MM.1S (cell line): ENCODE results near the gene VCL.

Source experiments
- DNase-seq: peaks from one replicate; pipeline ENCODE4 v3.0.0-alpha.2; 2015
- H2AFZ ChIP-seq: fragments of 300-600 bp; sonication (generic); 2 replicates; pipeline ENCODE4 v1.6.0; 2016; ENCODE audit warnings: antibody characterized with exemption, low read length
- H3F3A ChIP-seq: fragments of 300-600 bp; sonication (generic); 2 replicates; pipeline ENCODE4 v1.6.1; 2016; ENCODE audit warnings: mild to moderate bottlenecking, antibody characterized with exemption, low read length, moderate library complexity, mixed read lengths; ENCODE audit not compliant: insufficient read depth
- H3K27ac ChIP-seq: fragments of 300-600 bp; sonication (generic); 2 replicates; pipeline ENCODE4 v1.5.1; 2016; ENCODE audit warnings: mild to moderate bottlenecking, low read length
- H3K27me3 ChIP-seq: fragments of 300-600 bp; sonication (generic); replicated peaks from 2 replicates; pipeline ENCODE4 v1.6.0; 2016; ENCODE audit warnings: low read length; ENCODE audit not compliant: insufficient read depth
- H3K36me3 ChIP-seq: fragments of 300-600 bp; sonication (generic); replicated peaks from 2 replicates; pipeline ENCODE4 v1.6.1; 2016; ENCODE audit warnings: mild to moderate bottlenecking, low read length, mixed read lengths; ENCODE audit not compliant: insufficient read depth
- H3K4me1 ChIP-seq: fragments of 300-600 bp; sonication (generic); 2 replicates; pipeline ENCODE4 v1.6.1; 2016; ENCODE audit warnings: low read length, mixed read lengths
- H3K4me2 ChIP-seq: fragments of 300-600 bp; sonication (generic); 2 replicates; pipeline ENCODE4 v1.6.0; 2016; ENCODE audit warnings: low read depth, low read length
- H3K4me3 ChIP-seq: fragments of 300-600 bp; sonication (generic); 2 replicates; pipeline ENCODE4 v1.5.1; 2016; ENCODE audit warnings: low read length, mixed read lengths
- H3K79me2 ChIP-seq: fragments of 300-600 bp; sonication (generic); 2 replicates; pipeline ENCODE4 v1.6.1; 2016; ENCODE audit warnings: mixed run types, low read length, mixed read lengths
- H3K9ac ChIP-seq: fragments of 300-600 bp; sonication (generic); 2 replicates; pipeline ENCODE4 v1.6.1; 2016; ENCODE audit warnings: low read length, mixed read lengths
- H3K9me2 ChIP-seq: fragments of 300-600 bp; sonication (generic); replicated peaks from 2 replicates; pipeline ENCODE4 v1.6.1; 2016; ENCODE audit warnings: mild to moderate bottlenecking, low read length, mixed read lengths; ENCODE audit not compliant: insufficient read depth
- H3K9me3 ChIP-seq: fragments of 300-600 bp; sonication (generic); replicated peaks from 2 replicates; pipeline ENCODE4 v1.6.1; 2016; ENCODE audit warnings: mild to moderate bottlenecking, low read length, mixed read lengths; ENCODE audit not compliant: insufficient read depth
- H4K20me1 ChIP-seq: fragments of 300-600 bp; sonication (generic); 2 replicates; pipeline ENCODE4 v1.6.1; 2016; ENCODE audit warnings: mild to moderate bottlenecking, low read length, moderate library complexity, mixed read lengths; ENCODE audit not compliant: insufficient read depth
- EZH2 ChIP-seq: fragments of 300-600 bp; sonication (generic); optimal IDR thresholded peaks from 2 replicates; pipeline ENCODE3; 2017; ENCODE audit warnings: low read depth, mild to moderate bottlenecking, antibody characterized with exemption, low read length, mixed read lengths
- EZH2phosphoT487 ChIP-seq: fragments of 300-600 bp; sonication (generic); IDR thresholded peaks from 2 replicates; pipeline ENCODE4 v1.6.1; 2018; ENCODE audit warnings: antibody characterized with exemption, low read length
- TF ChIP-seq, protein P1 (sequence below): fragments of 300-600 bp; sonication (generic); IDR thresholded peaks from 2 replicates; pipeline ENCODE4 v1.5.1; 2016; ENCODE audit warnings: antibody characterized with exemption, low read length, mixed read lengths

VCL gene

DNA sequence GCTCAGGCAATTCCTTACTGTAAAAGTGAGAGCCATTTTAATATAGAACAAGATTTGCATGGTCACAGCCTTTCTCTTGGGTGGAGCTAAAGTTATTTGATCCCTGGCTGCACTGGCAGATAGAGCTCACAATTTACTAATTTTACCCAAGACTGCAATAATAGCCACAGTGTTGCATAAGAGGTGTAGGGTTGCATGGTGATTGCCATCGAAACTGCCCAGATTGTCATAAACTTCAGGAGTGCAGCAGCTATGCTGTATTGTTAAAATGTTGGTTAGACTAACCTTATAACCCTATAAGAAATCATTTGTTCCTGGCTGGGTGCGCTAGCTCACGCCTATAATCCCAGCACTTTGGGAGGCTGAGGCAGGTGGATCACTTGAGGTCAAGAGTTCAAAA lies 50.0 kb downstream of the VCL start:
- no peak for DNase-seq
- Histone ChIP-seq H3K9ac (no peak overlapping the region), H4K20me1 (no peaks in the 10 kb centered on the region)

DNA sequence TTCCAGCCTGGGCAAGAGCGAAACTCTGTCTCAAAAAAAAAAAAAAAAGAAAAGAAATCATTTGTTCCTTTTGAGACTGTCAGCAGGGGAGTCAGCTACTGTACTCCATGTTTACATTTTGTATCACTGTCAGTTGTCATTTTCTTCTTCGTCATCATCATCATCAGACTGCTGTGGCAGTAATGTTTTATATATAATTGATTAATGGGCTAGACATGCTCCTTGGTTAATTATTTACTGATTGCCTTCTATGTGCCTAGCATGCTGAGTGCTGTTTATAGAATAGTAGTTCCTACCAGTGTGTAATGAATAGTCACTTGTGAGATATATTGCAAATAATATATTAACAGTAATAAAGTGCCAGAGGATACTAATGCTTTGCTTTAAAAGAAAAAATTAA lies 50.5 kb downstream of the VCL start:
- Histone ChIP-seq H3K27me3 (no peaks in the 10 kb centered on the region), H3K79me2 (no peaks in the 10 kb centered on the region), H3K9me2 (no peaks in the 10 kb centered on the region), H2AFZ (no peak overlapping the region), H3K36me3 (no peaks in the 10 kb centered on the region), H3K4me2 (no peak overlapping the region), H3K4me1 (no peaks in the 10 kb centered on the region), H3K9ac (no peak overlapping the region), H3K9me3 (no peaks in the 10 kb centered on the region), H3K27ac (no peak overlapping the region), H3K4me3 (no peak overlapping the region), H3F3A (no peaks in the 10 kb centered on the region), H4K20me1 (no peaks in the 10 kb centered on the region)
- TF ChIP-seq EZH2phosphoT487, result no peak
- TF ChIP-seq, protein P1, sequence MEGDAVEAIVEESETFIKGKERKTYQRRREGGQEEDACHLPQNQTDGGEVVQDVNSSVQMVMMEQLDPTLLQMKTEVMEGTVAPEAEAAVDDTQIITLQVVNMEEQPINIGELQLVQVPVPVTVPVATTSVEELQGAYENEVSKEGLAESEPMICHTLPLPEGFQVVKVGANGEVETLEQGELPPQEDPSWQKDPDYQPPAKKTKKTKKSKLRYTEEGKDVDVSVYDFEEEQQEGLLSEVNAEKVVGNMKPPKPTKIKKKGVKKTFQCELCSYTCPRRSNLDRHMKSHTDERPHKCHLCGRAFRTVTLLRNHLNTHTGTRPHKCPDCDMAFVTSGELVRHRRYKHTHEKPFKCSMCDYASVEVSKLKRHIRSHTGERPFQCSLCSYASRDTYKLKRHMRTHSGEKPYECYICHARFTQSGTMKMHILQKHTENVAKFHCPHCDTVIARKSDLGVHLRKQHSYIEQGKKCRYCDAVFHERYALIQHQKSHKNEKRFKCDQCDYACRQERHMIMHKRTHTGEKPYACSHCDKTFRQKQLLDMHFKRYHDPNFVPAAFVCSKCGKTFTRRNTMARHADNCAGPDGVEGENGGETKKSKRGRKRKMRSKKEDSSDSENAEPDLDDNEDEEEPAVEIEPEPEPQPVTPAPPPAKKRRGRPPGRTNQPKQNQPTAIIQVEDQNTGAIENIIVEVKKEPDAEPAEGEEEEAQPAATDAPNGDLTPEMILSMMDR, result no peak
- TF ChIP-seq EZH2, result no peak
- DNase-seq, result no peak

More for the DNA sequence above, 50.0 kb downstream of the VCL start:
- Histone ChIP-seq H3K27me3 (no peaks in the 10 kb centered on the region), H3K4me1 (no peaks in the 10 kb centered on the region), H3K9me2 (no peaks in the 10 kb centered on the region), H3K4me2 (no peak overlapping the region), H3K36me3 (no peaks in the 10 kb centered on the region), H3K79me2 (no peaks in the 10 kb centered on the region), H3K9me3 (no peaks in the 10 kb centered on the region), H2AFZ (no peak overlapping the region), H3K27ac (no peak overlapping the region), H3K4me3 (no peak overlapping the region), H3F3A (no peaks in the 10 kb centered on the region)
- TF ChIP-seq, protein P1, result no peak
- TF ChIP-seq EZH2phosphoT487 (no peak), EZH2 (no peak)

DNA sequence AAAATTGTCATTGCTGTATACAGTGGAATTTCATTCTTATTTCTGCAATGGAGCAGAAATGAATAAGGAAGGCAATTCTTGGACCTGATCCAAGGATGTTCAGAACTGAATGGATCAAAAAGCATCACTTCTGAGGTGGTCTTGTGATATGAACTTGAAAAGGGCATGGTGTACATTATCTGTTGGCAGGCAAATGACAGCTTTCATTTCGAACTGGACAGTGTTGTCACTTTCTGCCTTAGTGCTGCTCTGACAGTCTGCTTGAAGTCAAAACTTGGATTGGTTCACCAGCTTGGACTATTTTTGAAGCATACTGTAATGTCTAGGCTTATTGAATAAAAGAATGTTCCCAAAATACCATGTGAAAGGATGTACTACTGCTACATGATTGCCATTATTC lies 52.0 kb downstream of the VCL start:
- Histone ChIP-seq H3K79me2 (no peaks in the 10 kb centered on the region), H2AFZ (no peak overlapping the region), H3K27me3 (no peaks in the 10 kb centered on the region), H3K4me1 (no peaks in the 10 kb centered on the region), H3K9ac (no peak overlapping the region), H3F3A (no peaks in the 10 kb centered on the region), H3K36me3 (no peaks in the 10 kb centered on the region), H3K9me3 (no peaks in the 10 kb centered on the region), H3K27ac (no peak overlapping the region), H3K4me2 (no peak overlapping the region), H3K4me3 (no peak overlapping the region), H3K9me2 (no peaks in the 10 kb centered on the region), H4K20me1 (no peaks in the 10 kb centered on the region)
- no peak for TF ChIP-seq EZH2
- no peak for TF ChIP-seq EZH2phosphoT487
- TF ChIP-seq, protein P1, result no peak
- no peak for DNase-seq
